ENCODE results near the gene TSPAN8.

- TF ChIP-seq PPARA (CRISPR knock-in tag; IDR thresholded peaks at IDR 0.05; ENCODE audit: borderline replicate concordance) (no peak), POU6F1 (CRISPR knock-in tag; IDR thresholded peaks at IDR 0.05; ENCODE audit: borderline replicate concordance, low read depth) (no peak)
Measured at GRCh38 chr12:71129364-71129763, 28.4 kb downstream of the TSPAN8 start.
